Suppressor macrophage treated with lipopolysaccharide for 1 hour (primary cell): ENCODE measurements around the gene CSRP2.
A peak's percentile ranks its signal among the peaks of the same experiment; 100 is the strongest.

Experiments used
- DNase-seq, 3 donors: peaks; one replicate each; pipeline ENCODE4 v3.0.0-alpha.2; 2020 to 2022

The CSRP2 gene

GRCh38 chr12:76890151-76891143 is 11.6 kb upstream of the CSRP2 start:
- DNase-seq: no peak

GRCh38 chr12:76888775-76889174 is 10.0 kb upstream of the CSRP2 start:
- no peak for DNase-seq

GRCh38 chr12:76883811-76884210 is 5.0 kb upstream of the CSRP2 start:
- no peak for DNase-seq

GRCh38 chr12:76883151-76883550 is 4.3 kb upstream of the CSRP2 start:
- no peak for DNase-seq

GRCh38 chr12:76882367-76882766 is 3.5 kb upstream of the CSRP2 start:
- no peak for DNase-seq

- no peak for DNase-seq
Observed at GRCh38 chr12:76881142-76881541, 2.3 kb upstream of the CSRP2 start.

- DNase-seq: no peak
Observed at GRCh38 chr12:76880519-76881023, 1.8 kb upstream of the CSRP2 start.

- no peak for DNase-seq
Observed at GRCh38 chr12:76879710-76880518, 1.1 kb upstream of the CSRP2 start.

- peak; percentile 21 to 35 (median 21) for DNase-seq
Observed at GRCh38 chr12:76878099-76878898, 520 bp downstream of the CSRP2 start.

GRCh38 chr12:76876696-76877229 is 2.1 kb downstream of the CSRP2 start:
- no peak for DNase-seq

- no peak for DNase-seq
Observed at GRCh38 chr12:76874491-76875190, 4.2 kb downstream of the CSRP2 start.

GRCh38 chr12:76874027-76874426 is 4.8 kb downstream of the CSRP2 start:
- no peak for DNase-seq

- no peak for DNase-seq
Observed at GRCh38 chr12:76872415-76872814, 6.4 kb downstream of the CSRP2 start.

- DNase-seq: no peak
Observed at GRCh38 chr12:76871742-76872141, 7.1 kb downstream of the CSRP2 start.

- no peak for DNase-seq
Observed at GRCh38 chr12:76871082-76871481, 7.7 kb downstream of the CSRP2 start.

- peak in 1 of 3 donors; percentile 21 for DNase-seq
Observed at GRCh38 chr12:76866726-76867125, 12.1 kb downstream of the CSRP2 start.

GRCh38 chr12:76866151-76866567 is 12.7 kb downstream of the CSRP2 start:
- DNase-seq: no peak

GRCh38 chr12:76864791-76865400 is 13.9 kb downstream of the CSRP2 start:
- DNase-seq: no peak

GRCh38 chr12:76863837-76864236 is 15.0 kb downstream of the CSRP2 start:
- DNase-seq: no peak

- no peak for DNase-seq
Observed at GRCh38 chr12:76863005-76863670, 15.7 kb downstream of the CSRP2 start.

GRCh38 chr12:76860256-76860655 is 18.6 kb downstream of the CSRP2 start:
- DNase-seq: no peak
